IPS DF 6.9 (cell line): ENCODE results near the gene PID1.

Source experiments
- DNase-seq: peaks from one replicate; pipeline ENCODE4 v3.0.0-alpha.2; 2013; ENCODE audit warnings: low read depth, low spot score
- H3K27ac ChIP-seq: one replicate; pipeline ENCODE4 v1.5.1; 2013; ENCODE audit warnings: low read length, control low read depth
- H3K27me3 ChIP-seq: 2 replicates; pipeline ENCODE4 v1.6.1; 2013; ENCODE audit warnings: mild to moderate bottlenecking, low read length; ENCODE audit not compliant: control insufficient read depth, insufficient read depth
- H3K36me3 ChIP-seq: 2 replicates; pipeline ENCODE4 v1.6.1; 2013; ENCODE audit warnings: low read length; ENCODE audit not compliant: control insufficient read depth, insufficient read depth
- H3K4me1 ChIP-seq: 2 replicates; pipeline ENCODE4 v1.6.1; 2013; ENCODE audit warnings: low read length; ENCODE audit not compliant: control insufficient read depth, insufficient read depth
- H3K4me3 ChIP-seq: 2 replicates; pipeline ENCODE4 v1.5.1; 2013; ENCODE audit warnings: mild to moderate bottlenecking, low read length
- H3K9me3 ChIP-seq: 2 replicates; pipeline ENCODE4 v1.6.1; 2013; ENCODE audit warnings: low read length, inconsistent platforms; ENCODE audit not compliant: control insufficient read depth, insufficient read depth
- WGBS: extraction: QIAGEN DNeasy Blood & Tissue Kit; methylation state at CpG from one replicate; pipeline ENCODE4 v1.1.7; 2013; ENCODE audit warnings: mixed read lengths, missing lambda C conversion rate; ENCODE audit not compliant: insufficient read length, insufficient coverage; 5-methylcytosine and 5-hydroxymethylcytosine counted together

PID1 gene

GRCh38 chr2:229261599-229261998, 9.5 kb downstream of the PID1 start:
- no CpG with 5 or more reads among the region's 1 CpG for WGBS
- DNase-seq: no peak
- Histone ChIP-seq H3K27me3 (no peaks in the 10 kb centered on the region), H3K4me3 (no peak overlapping the region), H3K27ac (no peak overlapping the region), H3K4me1 (no peaks in the 10 kb centered on the region), H3K36me3 (no peaks in the 10 kb centered on the region), H3K9me3 (no peaks in the 10 kb centered on the region)

GRCh38 chr2:229261076-229261475, 10.0 kb downstream of the PID1 start:
- no peak for DNase-seq
- no CpG with 5 or more reads among the region's 3 CpGs for WGBS
- no peaks in the 10 kb centered on the region for H3K4me1 ChIP-seq
- H3K9me3 ChIP-seq: no peaks in the 10 kb centered on the region
- no peak overlapping the region for H3K27ac ChIP-seq
- no peaks in the 10 kb centered on the region for H3K36me3 ChIP-seq
- H3K27me3 ChIP-seq: no peaks in the 10 kb centered on the region
- H3K4me3 ChIP-seq: no peak overlapping the region

- H3K27ac ChIP-seq: no peak overlapping the region
- no peak overlapping the region for H3K4me3 ChIP-seq
- WGBS: no CpG with 5 or more reads among the region's 2 CpGs
- no peaks in the 10 kb centered on the region for H3K9me3 ChIP-seq
- H3K27me3 ChIP-seq: no peaks in the 10 kb centered on the region
- H3K36me3 ChIP-seq: no peaks in the 10 kb centered on the region
- H3K4me1 ChIP-seq: no peaks in the 10 kb centered on the region
- DNase-seq: no peak
Measured at GRCh38 chr2:229257985-229258384, 13.1 kb downstream of the PID1 start.

DNA sequence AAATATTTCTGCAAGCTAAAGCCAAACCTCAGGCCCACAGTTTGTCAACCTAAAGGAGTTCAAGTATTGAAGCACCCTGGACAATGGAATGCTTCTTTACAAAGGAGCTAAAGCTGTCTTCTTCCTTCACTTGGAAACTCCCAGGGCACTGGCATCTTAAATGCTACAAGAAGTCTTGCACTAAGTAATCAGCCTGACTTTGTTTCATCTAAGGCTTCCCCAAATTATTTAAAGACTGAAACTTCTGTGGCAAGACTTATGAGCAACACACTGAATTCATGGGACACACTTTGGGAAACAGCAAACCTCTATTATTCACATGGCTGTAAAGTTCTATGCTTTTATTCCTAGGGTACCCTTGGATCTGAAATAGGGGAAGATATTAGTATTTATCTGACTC, 14.7 kb downstream of the PID1 start:
- Histone ChIP-seq H3K9me3 (no peaks in the 10 kb centered on the region), H3K4me3 (no peak overlapping the region), H3K4me1 (no peaks in the 10 kb centered on the region), H3K36me3 (no peaks in the 10 kb centered on the region), H3K27me3 (no peaks in the 10 kb centered on the region), H3K27ac (no peak overlapping the region)
- DNase-seq: no peak

DNA sequence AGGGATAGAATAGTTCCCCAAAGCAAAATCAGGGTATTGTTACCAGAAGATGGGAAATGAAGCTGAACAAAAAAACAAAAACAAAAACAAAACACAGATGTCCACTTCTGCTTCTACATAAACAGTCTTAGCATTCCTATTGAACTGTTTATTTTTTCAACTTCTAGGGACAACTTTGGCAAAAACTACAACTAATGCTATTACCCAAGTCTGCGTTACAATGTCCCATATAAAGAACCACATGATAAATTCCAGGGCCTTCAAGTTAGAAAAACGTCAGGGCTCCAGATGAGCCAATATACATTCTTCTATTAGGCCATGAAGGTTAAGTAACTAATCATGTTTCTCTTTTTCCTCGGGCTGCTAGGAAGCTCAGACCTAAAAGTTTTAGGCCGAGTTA, 16.9 kb downstream of the PID1 start:
- H3K4me3 ChIP-seq: no peak overlapping the region
- WGBS: no CpG with 5 or more reads among the region's 4 CpGs
- H3K27ac ChIP-seq: no peak overlapping the region
- no peak for DNase-seq
- no peaks in the 10 kb centered on the region for H3K4me1 ChIP-seq
- H3K36me3 ChIP-seq: no peaks in the 10 kb centered on the region
- H3K27me3 ChIP-seq: no peaks in the 10 kb centered on the region
- no peaks in the 10 kb centered on the region for H3K9me3 ChIP-seq

DNA sequence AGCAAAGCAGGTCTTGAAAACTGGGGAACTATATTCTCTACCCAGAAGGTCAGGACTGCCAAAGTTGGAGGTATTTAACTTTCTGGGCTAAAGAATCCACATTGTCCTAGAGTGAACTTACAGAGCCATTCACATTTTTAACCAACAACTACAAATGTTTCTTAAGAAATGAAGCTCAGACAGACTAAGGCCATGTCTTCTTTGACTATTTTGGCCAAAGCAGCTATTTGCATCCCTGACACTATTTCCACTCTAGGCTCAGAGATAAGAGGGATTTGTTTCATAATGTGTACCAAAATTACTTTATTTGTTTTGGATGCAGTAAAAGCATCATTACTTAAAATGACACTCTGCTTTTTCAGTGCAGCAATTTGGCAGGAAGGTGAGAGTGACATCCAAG, 18.1 kb downstream of the PID1 start:
- no peak overlapping the region for H3K27ac ChIP-seq
- H3K9me3 ChIP-seq: no peaks in the 10 kb centered on the region
- no peak for DNase-seq
- H3K4me3 ChIP-seq: no peak overlapping the region
- no peaks in the 10 kb centered on the region for H3K27me3 ChIP-seq
- H3K36me3 ChIP-seq: no peaks in the 10 kb centered on the region
- no peaks in the 10 kb centered on the region for H3K4me1 ChIP-seq

DNA sequence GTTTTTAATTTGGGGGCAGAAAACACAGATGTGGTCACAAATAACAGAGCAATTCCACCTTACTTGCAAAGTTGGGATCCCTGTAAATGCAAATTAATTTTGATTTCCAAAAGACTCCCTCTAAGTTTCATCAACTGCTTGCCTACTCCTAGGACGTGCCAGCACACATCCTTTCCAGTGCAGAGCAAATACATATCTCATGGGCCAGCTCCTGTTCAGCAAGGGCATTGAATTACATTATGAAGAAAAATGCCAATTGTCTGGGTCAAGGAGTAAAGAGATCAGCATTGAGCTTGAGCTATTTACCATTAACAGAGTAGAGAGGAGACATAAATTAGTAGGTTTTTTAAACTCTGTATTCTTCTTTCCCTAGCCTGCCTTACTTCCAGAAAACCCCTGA, 18.8 kb downstream of the PID1 start:
- H3K27ac ChIP-seq: no peak overlapping the region
- no peaks in the 10 kb centered on the region for H3K4me1 ChIP-seq
- H3K9me3 ChIP-seq: no peaks in the 10 kb centered on the region
- WGBS: no CpG with 5 or more reads among the region's 1 CpG
- no peak overlapping the region for H3K4me3 ChIP-seq
- no peak for DNase-seq
- no peaks in the 10 kb centered on the region for H3K27me3 ChIP-seq
- no peaks in the 10 kb centered on the region for H3K36me3 ChIP-seq

GRCh38 chr2:229249536-229249935, 21.6 kb downstream of the PID1 start:
- no CpG with 5 or more reads among the region's 3 CpGs for WGBS
- H3K9me3 ChIP-seq: no peaks in the 10 kb centered on the region

DNA sequence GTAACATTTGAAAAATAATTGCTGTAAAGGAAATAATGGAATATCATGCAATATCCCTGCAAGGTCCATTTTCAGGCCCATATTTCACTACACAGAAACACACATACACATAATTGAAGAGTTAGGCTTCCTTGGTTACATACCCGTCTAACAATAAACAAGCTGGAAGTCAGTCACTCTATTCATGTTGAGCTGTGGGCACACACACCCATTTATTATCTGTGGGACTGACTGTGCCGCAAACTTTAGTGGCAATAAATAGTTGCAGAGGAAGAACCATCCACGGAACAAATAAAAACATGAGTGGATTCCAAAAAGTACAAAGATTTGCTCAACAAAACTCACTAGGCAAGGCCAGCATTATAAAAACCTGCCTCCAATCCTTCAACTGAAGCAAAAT, 24.8 kb downstream of the PID1 start:
- peaks cover 3% of the 10 kb centered on the region; the same call in 1 of the 2 replicates for H3K4me1 ChIP-seq

More at GRCh38 chr2:229249536-229249935, 21.6 kb downstream of the PID1 start:
- peaks cover 3% of the 10 kb centered on the region; the same call in 1 of the 2 replicates for H3K4me1 ChIP-seq
- H3K27me3 ChIP-seq: no peaks in the 10 kb centered on the region
- no peaks in the 10 kb centered on the region for H3K36me3 ChIP-seq
- no peak for DNase-seq
- no peak overlapping the region for H3K27ac ChIP-seq
- H3K4me3 ChIP-seq: no peak overlapping the region

DNA sequence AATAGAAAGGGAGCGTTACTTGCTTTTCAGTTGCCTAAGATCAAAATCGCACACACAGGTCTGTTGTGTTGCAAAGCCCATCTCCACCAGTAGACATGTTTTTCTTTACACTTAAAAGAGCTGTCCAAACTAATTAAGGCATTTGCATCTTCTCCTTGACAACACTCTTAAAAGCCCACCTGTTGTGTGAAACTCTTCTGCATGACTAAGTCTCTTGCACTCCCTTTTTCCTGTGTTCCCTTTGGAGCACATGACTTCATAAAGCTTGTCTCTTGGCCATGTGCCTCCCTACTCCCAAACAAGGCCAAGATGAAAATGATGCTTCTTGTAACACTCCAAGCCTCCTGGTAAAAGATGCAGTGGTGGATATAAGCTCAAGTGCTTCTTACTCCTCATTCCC, 26.1 kb downstream of the PID1 start:
- no peak for DNase-seq
- H3K27me3 ChIP-seq: no peaks in the 10 kb centered on the region
- H3K9me3 ChIP-seq: no peaks in the 10 kb centered on the region
- H3K4me3 ChIP-seq: no peak overlapping the region
- no peaks in the 10 kb centered on the region for H3K36me3 ChIP-seq
- H3K27ac ChIP-seq: no peak overlapping the region
- peaks cover 3% of the 10 kb centered on the region; the same call in 1 of the 2 replicates for H3K4me1 ChIP-seq
- WGBS: no CpG with 5 or more reads among the region's 2 CpGs

More for the DNA sequence above, 24.8 kb downstream of the PID1 start:
- no CpG with 5 or more reads among the region's 3 CpGs for WGBS
- H3K27me3 ChIP-seq: no peaks in the 10 kb centered on the region
- no peaks in the 10 kb centered on the region for H3K36me3 ChIP-seq
- H3K27ac ChIP-seq: no peak overlapping the region
- DNase-seq: no peak
- H3K4me3 ChIP-seq: no peak overlapping the region
- no peaks in the 10 kb centered on the region for H3K9me3 ChIP-seq

DNA sequence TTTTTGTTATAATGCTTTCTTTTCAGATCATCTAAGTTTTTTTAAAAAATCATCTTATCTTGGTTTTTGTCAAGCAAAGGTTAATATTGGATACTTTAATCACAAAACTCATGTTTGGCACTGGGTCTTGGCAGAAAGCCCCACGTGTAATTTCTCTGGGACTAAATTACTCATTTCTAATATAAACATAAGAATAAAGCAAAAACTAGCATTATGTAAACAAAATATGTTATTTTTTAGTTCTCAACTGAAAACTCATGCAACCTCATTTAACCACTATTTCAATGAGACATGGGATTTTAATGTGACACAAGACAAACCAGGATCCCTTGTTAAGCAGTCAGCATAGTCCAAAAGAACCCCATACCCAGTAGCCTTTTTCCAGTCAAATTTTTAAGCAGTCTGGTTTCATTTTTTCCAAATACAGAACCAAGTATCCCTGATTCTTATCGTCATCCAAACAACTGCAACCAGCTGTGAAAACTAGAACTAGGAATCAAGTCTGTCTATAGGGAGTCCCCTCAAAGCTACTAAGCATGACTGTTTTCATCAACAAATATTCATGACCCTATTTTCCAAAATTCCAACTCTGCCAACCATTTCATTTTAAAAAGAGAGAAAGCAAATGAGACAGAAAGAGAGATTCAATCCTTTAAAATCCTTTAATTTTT, 27.1 kb downstream of the PID1 start:
- Histone ChIP-seq H3K4me1 (peaks cover 3% of the 10 kb centered on the region; the same call in 1 of the 2 replicates), H3K4me3 (no peak overlapping the region), H3K36me3 (no peaks in the 10 kb centered on the region), H3K27ac (no peak overlapping the region), H3K27me3 (no peaks in the 10 kb centered on the region), H3K9me3 (no peaks in the 10 kb centered on the region)
- DNase-seq: no peak
- no CpG with 5 or more reads among the region's 2 CpGs for whole genome bisulfite sequencing
